Activated T-cell treated with anti-CD3 and anti-CD28 coated beads, Interleukin-2, amount 50 U/mL, for 72 hours (primary cell): ENCODE measurements around the gene IRF6. TPM values are rescaled to one million over a fixed set of nuclear protein-coding genes. Genes with fewer than 3 reads are reported as not detected.
"Not testable (repeated sequence)": the region's sequence is repeated elsewhere in the genome, so short reads cannot be mapped to it uniquely, and the experiment has no call there.

Experiments
- ATAC-seq, 2 donors: fragments of 150-1000 bp; cut with Tn5 transposase; replicated peaks in 1 of 2; 2 replicates each; pipeline ENCODE4 v1.10.0; 2021; ENCODE audit warnings: moderate library complexity in 2 of 2, mild to moderate bottlenecking in 1 of 2
- DNase-seq, 2 donors: peaks; one replicate each; pipeline ENCODE4 v3.0.0; 2021 to 2022; ENCODE audit warnings: mixed read lengths in 1 of 2
- H3K27ac Mint-ChIP-seq: one replicate; pipeline ENCODE4 v1.8.0; 2022; ENCODE audit warnings: mild to moderate bottlenecking, moderate library complexity, mixed read lengths
- H3K27me3 Mint-ChIP-seq: one replicate; pipeline ENCODE4 v1.8.0; 2022; ENCODE audit warnings: low read depth, mixed read lengths
- H3K36me3 Mint-ChIP-seq, 2 donors: one replicate each; pipeline ENCODE4 v1.8.0; 2022; ENCODE audit warnings: mixed read lengths in 2 of 2, mild to moderate bottlenecking in 1 of 2; ENCODE audit not compliant: insufficient read depth in 2 of 2
- H3K4me1 Mint-ChIP-seq: one replicate; pipeline ENCODE4 v1.8.0; 2022; ENCODE audit warnings: low read depth, mixed read lengths
- H3K4me3 Mint-ChIP-seq, 2 donors: one replicate each; pipeline ENCODE4 v1.8.0; 2022; ENCODE audit warnings: mild to moderate bottlenecking in 2 of 2, mixed read lengths in 2 of 2, moderate library complexity in 2 of 2
- H3K9me3 Mint-ChIP-seq, 2 donors: one replicate each; pipeline ENCODE4 v1.8.0; 2022; ENCODE audit warnings: mixed read lengths in 2 of 2
- total RNA-seq, 2 donors: library from RNA; stranded (reverse); gene quantifications; one replicate each; pipeline ENCODE4 v1.2.3, GENCODE V29; 2022

Gene IRF6
- total RNA-seq, 2 donors from 2014 or later, result 0.49 to 2.3 TPM

- peaks cover 11% of the 10 kb centered on the region for H3K4me1 Mint-ChIP-seq
- ATAC-seq, DNase-seq, H3K9me3 Mint-ChIP-seq, H3K36me3 Mint-ChIP-seq, H3K4me3 Mint-ChIP-seq, H3K27me3 Mint-ChIP-seq, H3K27ac Mint-ChIP-seq: not testable (repeated sequence)
Observed at GRCh38 chr1:209793711-209794110, 12.2 kb downstream of the IRF6 start.

GRCh38 chr1:209791920-209792319 is 14.0 kb downstream of the IRF6 start:
- Mint-ChIP-seq H3K36me3 (no peaks in the 10 kb centered on the region), H3K4me1 (peaks cover 11% of the 10 kb centered on the region), H3K9me3 (no peaks in the 10 kb centered on the region), H3K27me3 (peaks cover 6% of the 10 kb centered on the region), H3K27ac (no peak overlapping the region), H3K4me3 (no peak overlapping the region)
- DNase-seq, result no peak
- no peak for ATAC-seq

- Mint-ChIP-seq H3K27ac (no peak overlapping the region), H3K36me3 (no peaks in the 10 kb centered on the region), H3K9me3 (no peaks in the 10 kb centered on the region), H3K27me3 (peaks cover 6% of the 10 kb centered on the region), H3K4me3 (no peak overlapping the region), H3K4me1 (peaks cover 13% of the 10 kb centered on the region)
- no peak for ATAC-seq
- DNase-seq, result no peak
Observed at GRCh38 chr1:209790286-209791193, 15.4 kb downstream of the IRF6 start.

GRCh38 chr1:209789245-209789644 is 16.7 kb downstream of the IRF6 start:
- ATAC-seq (peak in 1 of 2 donors; percentile 24), DNase-seq (no peak)
- no peak overlapping the region for H3K4me3 Mint-ChIP-seq
- no peak overlapping the region for H3K27ac Mint-ChIP-seq
- H3K27me3 Mint-ChIP-seq, result no peaks in the 10 kb centered on the region
- peaks cover 26% of the 10 kb centered on the region for H3K4me1 Mint-ChIP-seq
- peaks cover 2 to 3% of the 10 kb centered on the region in 2 donors for H3K9me3 Mint-ChIP-seq
- H3K36me3 Mint-ChIP-seq, result peaks cover 0 to 2% of the 10 kb centered on the region in 2 donors

- ATAC-seq, result no peak
- H3K9me3 Mint-ChIP-seq, result peaks cover 2 to 3% of the 10 kb centered on the region in 2 donors
- H3K27ac Mint-ChIP-seq, result no peak overlapping the region
- no peaks in the 10 kb centered on the region for H3K27me3 Mint-ChIP-seq
- H3K4me1 Mint-ChIP-seq, result peaks cover 43% of the 10 kb centered on the region
- no peak overlapping the region for H3K4me3 Mint-ChIP-seq
- no peak for DNase-seq
- peaks cover under 1 to 2% of the 10 kb centered on the region in 2 donors for H3K36me3 Mint-ChIP-seq
Observed at GRCh38 chr1:209787551-209787950, 18.4 kb downstream of the IRF6 start.

- no peak overlapping the region for H3K27ac Mint-ChIP-seq
- H3K4me1 Mint-ChIP-seq, result peaks cover 49% of the 10 kb centered on the region
- DNase-seq (no peak), ATAC-seq (no peak)
- H3K27me3 Mint-ChIP-seq, result no peaks in the 10 kb centered on the region
- peaks cover 2 to 3% of the 10 kb centered on the region in 2 donors for H3K9me3 Mint-ChIP-seq
- peaks cover 2 to 5% of the 10 kb centered on the region in 2 donors for H3K36me3 Mint-ChIP-seq
- no peak overlapping the region for H3K4me3 Mint-ChIP-seq
Observed at GRCh38 chr1:209786146-209786545, 19.8 kb downstream of the IRF6 start.

- peaks cover 2 to 5% of the 10 kb centered on the region in 2 donors for H3K36me3 Mint-ChIP-seq
- DNase-seq, result no peak
- H3K9me3 Mint-ChIP-seq, result peaks cover 2 to 3% of the 10 kb centered on the region in 2 donors
- ATAC-seq, result no peak
- H3K4me3 Mint-ChIP-seq, result peak overlapping the region in 1 of 2 donors; percentile 82
- no peaks in the 10 kb centered on the region for H3K27me3 Mint-ChIP-seq
- peak overlapping the region; percentile 93 for H3K27ac Mint-ChIP-seq
- peaks cover 49% of the 10 kb centered on the region for H3K4me1 Mint-ChIP-seq
Observed at GRCh38 chr1:209785592-209785991, 20.4 kb downstream of the IRF6 start.

- DNase-seq (peak; percentile 99 to 100), ATAC-seq (peak; percentile 98)
- peaks cover 5 to 6% of the 10 kb centered on the region in 2 donors for H3K36me3 Mint-ChIP-seq
- peaks cover 44% of the 10 kb centered on the region for H3K4me1 Mint-ChIP-seq
- H3K27ac Mint-ChIP-seq, result peak within 1 kb of the TSS; percentile 93
- no peaks in the 10 kb centered on the region for H3K27me3 Mint-ChIP-seq
- peaks cover 2 to 3% of the 10 kb centered on the region in 2 donors for H3K9me3 Mint-ChIP-seq
- H3K4me3 Mint-ChIP-seq, result peak within 1 kb of the TSS; percentile 82 to 92
Observed at GRCh38 chr1:209784265-209785169, 21.4 kb downstream of the IRF6 start, which contains the start of gene C1orf74. Gene C1orf74, minus strand, starts transcription at chr1:209784559. Its CDS starts 925 bp downstream, at chr1:209783634.

- Mint-ChIP-seq H3K27ac (peak overlapping the region; percentile 93), H3K4me3 (peak overlapping the region; percentile 82 to 92), H3K27me3 (no peaks in the 10 kb centered on the region), H3K4me1 (peaks cover 38% of the 10 kb centered on the region), H3K36me3 (peaks cover 9 to 10% of the 10 kb centered on the region in 2 donors), H3K9me3 (peaks cover 2 to 3% of the 10 kb centered on the region in 2 donors)
- DNase-seq, result no peak
- no peak for ATAC-seq
Observed at GRCh38 chr1:209783386-209783785, 22.6 kb downstream of the IRF6 start.

- peaks cover 41% of the 10 kb centered on the region for H3K4me1 Mint-ChIP-seq
Observed at GRCh38 chr1:209780268-209780667, 25.7 kb downstream of the IRF6 start.

GRCh38 chr1:209778102-209778501 is 27.8 kb downstream of the IRF6 start:
- H3K36me3 Mint-ChIP-seq, result peaks cover 19 to 52% of the 10 kb centered on the region in 2 donors
- ATAC-seq, result no peak
- H3K9me3 Mint-ChIP-seq, result no peaks in the 10 kb centered on the region
- DNase-seq, result no peak
- peak overlapping the region; percentile 58 for H3K27ac Mint-ChIP-seq
- H3K27me3 Mint-ChIP-seq, result no peaks in the 10 kb centered on the region
- H3K4me3 Mint-ChIP-seq, result no peak overlapping the region
- peaks cover 34% of the 10 kb centered on the region for H3K4me1 Mint-ChIP-seq

More at GRCh38 chr1:209780268-209780667, 25.7 kb downstream of the IRF6 start:
- Mint-ChIP-seq H3K27ac (peak overlapping the region; percentile 20), H3K36me3 (peaks cover 12 to 31% of the 10 kb centered on the region in 2 donors), H3K27me3 (no peaks in the 10 kb centered on the region), H3K4me3 (no peak overlapping the region), H3K9me3 (peaks cover under 1 to 2% of the 10 kb centered on the region in 2 donors)
- no peak for ATAC-seq
- DNase-seq, result no peak

- ATAC-seq, result no peak
- H3K27me3 Mint-ChIP-seq, result no peaks in the 10 kb centered on the region
Observed at GRCh38 chr1:209777587-209777986, 28.4 kb downstream of the IRF6 start.

More at GRCh38 chr1:209777587-209777986, 28.4 kb downstream of the IRF6 start:
- no peak overlapping the region for H3K4me3 Mint-ChIP-seq
- peaks cover 21 to 57% of the 10 kb centered on the region in 2 donors for H3K36me3 Mint-ChIP-seq
- H3K4me1 Mint-ChIP-seq, result peaks cover 29% of the 10 kb centered on the region
- H3K27ac Mint-ChIP-seq, result peak overlapping the region; percentile 22
- DNase-seq, result no peak
- no peaks in the 10 kb centered on the region for H3K9me3 Mint-ChIP-seq
